ENCODE data around the gene GGT5.
"Not testable (repeated sequence)": the region's sequence is repeated elsewhere in the genome, so short reads cannot be mapped to it uniquely, and the experiment has no call there.

Gene GGT5

GRCh38 chr22:24208012-24208749 is 36.7 kb downstream of the GGT5 start:
- peak overlapping the region; percentile 98 for H3K27ac ChIP-seq
- TF ChIP-seq CTCF (conservative IDR thresholded peaks at IDR 0.05) = no peak

DNA sequence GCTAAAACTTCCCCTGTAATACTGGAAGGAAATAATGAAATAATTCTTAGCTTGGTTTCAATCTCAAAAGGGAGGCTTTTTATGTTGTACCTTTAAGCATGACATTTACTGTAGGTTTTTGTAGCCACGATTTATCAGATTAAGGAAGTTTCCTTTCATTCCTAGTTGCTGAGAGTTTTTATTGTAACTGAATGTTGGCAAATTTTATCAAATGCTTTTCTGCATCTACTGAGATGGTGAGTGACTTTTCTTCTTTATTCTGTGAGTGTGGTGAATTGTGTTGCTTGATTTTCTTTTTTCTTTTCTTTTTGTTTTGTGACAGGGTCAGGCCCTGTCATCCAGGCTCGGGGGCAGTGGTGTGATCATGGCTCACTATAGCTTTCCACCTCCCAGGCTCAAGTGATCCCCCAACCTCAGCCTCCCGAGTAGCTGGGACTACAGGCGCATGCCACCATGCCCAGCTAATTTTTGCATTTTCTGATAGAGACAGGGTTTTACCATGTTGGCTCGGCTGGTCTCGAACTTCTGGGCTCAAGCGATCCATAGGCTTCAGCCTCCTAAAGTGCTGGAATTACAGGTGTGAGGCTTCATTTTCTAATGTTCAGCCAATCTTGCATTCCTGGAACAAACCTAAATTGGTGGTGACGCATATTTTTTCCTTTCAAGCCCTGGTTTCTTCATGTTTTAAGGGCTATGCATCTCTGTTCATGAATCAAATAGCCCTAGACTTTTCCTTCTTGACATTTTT is 37.4 kb downstream of the GGT5 start:
- peak overlapping the region; percentile 98 for H3K27ac ChIP-seq
- no peak for TF ChIP-seq CTCF (conservative IDR thresholded peaks at IDR 0.05)

DNA sequence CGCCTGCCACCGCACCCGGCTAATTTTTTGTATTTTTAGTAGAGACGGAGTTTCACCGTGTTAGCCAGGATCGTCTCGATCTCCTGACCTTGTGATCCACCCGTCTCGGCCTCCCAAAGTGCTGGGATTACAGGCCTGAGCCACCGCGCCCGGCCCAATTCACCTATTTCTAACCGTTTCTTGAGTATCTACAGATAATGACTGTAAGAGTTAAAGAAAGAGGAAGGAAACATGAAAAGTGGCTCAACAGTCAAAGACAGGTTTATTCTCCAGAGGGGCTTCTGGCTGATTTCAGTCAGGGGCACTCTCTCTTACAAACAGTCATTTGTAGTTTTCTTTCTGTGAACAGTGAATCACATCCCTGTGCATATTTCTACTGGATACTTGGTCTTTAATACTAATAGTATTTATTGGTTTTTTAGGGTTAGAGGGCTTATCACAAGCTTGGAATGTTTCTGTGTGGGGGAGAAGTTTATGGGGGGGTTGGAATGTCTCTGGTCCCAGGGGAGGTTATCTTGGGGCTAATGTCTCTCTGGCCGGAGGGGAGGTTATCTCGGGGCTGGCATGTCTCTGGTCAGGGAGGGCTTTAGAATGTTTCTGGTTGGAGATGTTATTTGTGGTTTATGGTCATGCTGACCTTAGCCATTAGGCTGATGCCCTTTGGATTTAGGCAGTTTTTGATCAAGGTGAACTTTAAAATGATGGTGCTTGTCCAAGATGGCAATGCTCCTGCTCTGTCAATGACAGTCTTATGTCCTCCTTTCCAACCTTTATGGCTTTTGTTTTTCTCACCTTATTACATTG is 38.2 kb downstream of the GGT5 start:
- peak overlapping the region; percentile 98 for H3K27ac ChIP-seq

- TF ChIP-seq CTCF (conservative IDR thresholded peaks at IDR 0.05) = no peak
Observed at GRCh38 chr22:24205438-24206195, 39.3 kb downstream of the GGT5 start.

DNA sequence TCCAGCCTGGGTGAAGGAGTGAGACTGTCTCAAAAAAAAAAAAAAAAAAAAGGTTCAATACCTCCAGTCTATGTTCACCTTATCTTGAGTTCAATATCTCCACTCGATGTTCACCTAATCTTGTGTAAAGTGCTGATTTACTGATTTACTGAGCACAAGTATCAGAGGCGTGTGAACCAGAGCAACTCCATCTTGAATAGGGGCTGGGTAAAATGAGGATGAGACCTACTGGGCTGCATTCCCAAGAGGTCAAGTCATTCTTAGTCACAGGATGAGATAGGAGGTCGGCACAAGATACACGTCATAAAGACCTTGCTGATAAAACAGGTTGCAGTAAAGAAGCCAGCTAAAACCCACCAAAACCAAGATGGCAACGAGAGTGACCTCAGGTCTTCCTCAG is 41.0 kb downstream of the GGT5 start:
- H3K27ac ChIP-seq = not testable (repeated sequence)

More at GRCh38 chr22:24205438-24206195, 39.3 kb downstream of the GGT5 start:
- peak overlapping the region; percentile 98 for H3K27ac ChIP-seq

GRCh38 chr22:24201681-24202614 is 42.9 kb downstream of the GGT5 start:
- no peak for TF ChIP-seq CTCF (conservative IDR thresholded peaks at IDR 0.05)
- no peak overlapping the region for H3K27ac ChIP-seq

DNA sequence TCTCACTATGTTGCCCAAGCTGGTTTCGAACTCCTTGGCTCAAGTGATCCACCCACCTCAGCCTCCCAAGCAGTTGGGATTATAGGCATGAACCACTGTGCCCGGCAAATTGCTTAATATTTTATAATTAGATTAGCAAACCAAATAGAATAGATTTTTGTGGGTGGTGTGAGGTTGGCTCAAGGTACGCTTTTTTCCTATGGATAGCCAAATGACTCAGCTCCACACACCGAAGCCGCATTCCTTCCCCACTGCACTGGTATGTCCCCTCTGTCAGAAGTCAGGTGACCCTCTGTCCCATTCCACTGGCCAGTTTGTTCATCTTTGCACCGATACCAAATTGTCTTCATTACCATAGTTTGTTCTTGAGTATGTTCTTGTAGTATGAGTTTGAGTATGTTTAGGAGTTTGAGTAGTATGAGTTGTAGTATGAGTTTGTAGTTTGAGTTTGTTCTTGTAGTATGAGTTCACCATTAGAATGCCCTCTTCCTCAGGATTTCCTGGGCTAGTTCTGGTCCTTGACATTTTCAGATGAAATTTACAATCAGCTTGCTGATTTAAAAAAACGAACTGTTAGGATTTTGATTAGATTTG is 44.2 kb downstream of the GGT5 start:
- TF ChIP-seq CTCF (conservative IDR thresholded peaks at IDR 0.05) = no peak
- H3K27ac ChIP-seq = no peak overlapping the region
